ENCODE measurements around the gene MKKS.
"Not testable (repeated sequence)": the region's sequence is repeated elsewhere in the genome, so short reads cannot be mapped to it uniquely, and the experiment has no call there.

MKKS gene

GRCh38 chr20:10448270-10449156, 14.5 kb upstream of the MKKS start:
- no peak for DNase-seq

- peak; percentile 35 for DNase-seq
Measured at GRCh38 chr20:10447028-10447427, 13.0 kb upstream of the MKKS start.

DNA sequence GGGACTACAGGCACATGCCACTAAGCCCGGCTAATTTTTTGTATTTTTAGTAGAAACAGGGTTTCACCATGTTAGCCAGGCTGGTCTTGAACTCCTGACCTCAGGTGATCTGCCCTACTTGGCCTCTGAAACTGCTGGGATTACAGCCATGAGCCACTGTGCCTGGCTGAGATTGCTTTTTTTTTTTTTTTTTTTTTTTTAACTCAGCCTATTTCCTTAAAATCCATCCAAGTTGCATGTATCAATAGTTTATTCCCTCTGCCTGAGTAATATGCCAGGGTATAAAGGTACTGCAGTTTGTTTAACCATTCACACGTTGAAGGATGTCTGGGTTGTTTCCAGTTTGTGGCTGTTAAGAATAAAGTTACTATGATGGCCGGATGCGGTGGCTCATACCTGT, 11.7 kb upstream of the MKKS start:
- DNase-seq, result no peak

- no peak for DNase-seq
Measured at GRCh38 chr20:10443936-10444335, 9.9 kb upstream of the MKKS start.

DNA sequence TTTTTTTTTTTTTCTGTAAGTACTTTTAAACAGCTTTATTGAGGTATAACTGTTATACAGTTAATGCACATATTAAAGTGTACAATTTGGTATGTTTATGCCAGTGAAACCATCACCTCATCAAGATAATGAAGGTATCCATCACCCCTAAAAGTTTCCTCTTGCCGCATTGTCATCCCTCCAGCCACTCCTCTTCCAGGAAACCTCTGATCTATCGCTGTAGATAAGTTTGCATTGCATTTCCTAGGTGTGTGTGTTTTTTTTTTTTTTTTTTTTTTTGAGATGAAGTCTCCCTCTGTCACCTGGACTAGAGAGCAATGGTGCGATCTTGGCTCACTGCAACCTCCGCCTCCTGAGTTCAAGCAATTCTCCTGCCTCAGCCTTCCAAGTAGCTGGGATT, 4.2 kb upstream of the MKKS start:
- DNase-seq, result no peak

- no peak for DNase-seq
Measured at GRCh38 chr20:10436053-10436699, 2.2 kb upstream of the MKKS start.

DNA sequence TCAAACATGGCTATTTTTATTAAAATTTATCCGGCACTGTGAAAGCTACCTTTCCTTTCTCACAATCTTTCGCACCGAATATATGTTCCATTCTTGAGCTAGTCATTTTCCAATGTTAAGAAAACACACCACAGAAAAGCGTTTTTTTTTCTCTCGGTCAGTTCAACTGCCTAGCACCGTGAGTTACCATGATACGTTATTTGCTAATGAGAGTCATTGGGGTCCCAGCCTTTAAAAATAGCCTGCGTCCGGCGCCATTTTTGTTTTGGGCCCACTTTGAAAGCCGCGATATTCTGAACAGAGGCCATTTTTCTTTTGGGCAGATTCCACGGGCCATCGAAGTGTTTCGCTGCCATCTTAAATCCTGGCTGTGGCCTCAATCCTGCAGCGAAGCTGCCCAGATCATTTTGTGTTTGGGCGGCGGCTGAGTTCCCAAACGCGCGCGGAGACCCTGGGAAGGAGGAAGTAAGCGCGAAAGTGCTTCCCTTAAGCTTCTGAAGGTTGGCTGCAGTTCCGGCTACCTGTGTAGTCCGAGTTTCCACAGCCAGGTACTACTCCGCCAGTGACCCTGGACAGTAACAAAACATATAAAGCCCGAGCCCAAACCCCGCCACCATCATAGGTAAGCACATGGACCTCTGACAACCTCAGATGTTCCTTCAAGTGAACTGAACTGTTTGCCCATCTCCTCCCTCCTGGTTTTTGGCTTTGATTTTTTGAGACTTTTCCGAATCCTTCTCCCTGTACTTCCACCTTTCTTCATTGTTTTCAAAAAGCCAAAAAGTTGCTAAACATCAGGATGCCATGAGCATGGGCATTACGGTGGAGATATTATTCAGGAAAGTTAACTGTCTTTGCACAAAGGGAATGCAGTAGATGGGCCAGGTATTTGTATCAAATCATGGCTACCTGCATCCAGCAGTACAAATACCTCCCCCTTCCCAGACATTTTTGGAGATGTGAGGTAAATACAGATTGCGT, 1.1 kb upstream of the MKKS start, which contains the start of gene SLX4IP:
Gene SLX4IP (plus strand): TSS at position 474 of the 981 bp plus-strand sequence. CDS start 22,900 bp downstream, outside the sequence.
- DNase-seq, result peak; percentile 86

DNA sequence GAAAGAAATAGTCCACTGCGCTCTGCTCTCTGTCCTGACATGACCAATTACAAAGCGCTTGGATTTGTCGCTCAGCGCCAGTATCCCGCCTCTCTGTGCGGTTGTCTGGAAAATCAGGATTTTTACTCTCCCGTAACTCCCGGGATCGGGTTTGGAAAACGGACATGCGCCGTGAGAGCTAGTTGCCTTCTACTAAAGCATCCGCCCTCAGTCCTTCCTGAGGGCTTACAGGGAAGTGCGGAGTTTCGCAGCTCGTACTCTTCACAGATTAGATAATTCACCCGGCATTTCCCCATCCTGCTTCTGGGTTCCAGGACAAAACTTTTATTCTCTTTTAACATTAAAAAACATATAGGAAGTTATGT, 427 bp upstream of the MKKS start:
- DNase-seq, result peak; percentile 91

GRCh38 chr20:10433014-10433622, 904 bp downstream of the MKKS start:
- DNase-seq, result no peak

DNA sequence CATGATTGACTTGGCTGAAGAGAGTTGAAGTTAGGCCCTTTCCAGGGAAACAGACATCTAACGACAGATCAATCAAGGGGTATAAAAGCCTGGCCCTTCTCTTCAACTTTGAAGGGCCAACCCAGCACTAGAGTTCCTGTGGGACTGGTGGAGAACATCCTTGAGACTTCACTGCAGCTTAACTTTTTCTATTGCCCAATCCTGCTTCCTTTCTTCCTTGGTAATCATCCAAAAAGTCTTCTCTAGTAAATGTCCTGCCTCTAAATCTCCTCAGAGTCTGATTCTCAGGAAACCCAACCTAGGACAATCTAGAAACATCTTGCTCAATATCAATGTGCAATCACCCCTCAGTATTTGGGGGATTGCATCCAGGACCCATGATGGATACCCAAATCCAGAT, 1.9 kb downstream of the MKKS start:
- no peak for DNase-seq

DNA sequence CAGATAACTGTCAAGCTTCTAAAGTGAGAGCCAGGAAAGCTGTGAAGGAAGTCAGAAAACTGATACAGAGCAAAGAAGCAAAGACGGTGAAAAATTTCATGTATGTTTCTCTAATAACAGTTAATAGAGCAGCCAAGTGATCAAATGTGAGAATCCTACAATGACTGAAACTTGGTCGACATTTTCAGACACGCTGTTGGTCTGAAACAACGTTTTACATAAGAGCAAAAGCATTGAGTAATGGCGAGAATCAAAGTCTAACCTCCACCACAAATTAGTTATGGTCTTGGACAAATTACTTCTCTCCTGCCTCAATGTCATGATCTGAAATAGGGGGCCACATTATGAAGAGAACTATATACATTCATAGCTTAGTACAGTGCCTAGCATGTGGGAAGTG, 3.3 kb downstream of the MKKS start:
- no peak for DNase-seq

- no peak for DNase-seq
Measured at GRCh38 chr20:10430000-10430466, 4.0 kb downstream of the MKKS start.

DNA sequence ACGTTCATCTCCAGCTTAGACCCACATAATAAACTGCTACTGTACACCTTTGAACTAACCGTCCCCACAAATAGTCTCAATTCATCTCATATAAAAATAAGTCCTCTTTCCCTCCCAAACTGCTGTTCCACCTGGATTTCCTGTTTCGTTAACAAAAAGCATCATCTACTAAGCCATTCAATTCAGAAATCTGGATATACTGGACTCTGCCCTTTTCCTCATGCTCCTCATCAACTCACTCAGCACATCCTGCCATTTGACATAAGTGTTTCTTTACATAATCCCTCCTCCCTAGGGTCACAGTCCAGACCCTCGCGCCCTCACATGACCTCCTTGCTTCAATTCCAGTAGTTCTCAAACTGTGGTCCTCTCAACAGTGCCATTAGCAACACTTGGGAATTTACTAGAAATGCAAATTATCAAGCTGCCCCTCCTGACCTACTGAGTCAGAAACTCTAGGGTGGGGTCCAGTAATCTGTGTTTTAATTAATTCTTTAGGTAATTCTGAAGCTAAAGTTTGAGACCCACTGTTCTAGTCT, 4.5 kb downstream of the MKKS start:
- DNase-seq, result no peak

- no peak for DNase-seq
Measured at GRCh38 chr20:10428008-10428407, 6.0 kb downstream of the MKKS start.

GRCh38 chr20:10427060-10427692, 6.8 kb downstream of the MKKS start:
- DNase-seq, result peak; percentile 10

DNA sequence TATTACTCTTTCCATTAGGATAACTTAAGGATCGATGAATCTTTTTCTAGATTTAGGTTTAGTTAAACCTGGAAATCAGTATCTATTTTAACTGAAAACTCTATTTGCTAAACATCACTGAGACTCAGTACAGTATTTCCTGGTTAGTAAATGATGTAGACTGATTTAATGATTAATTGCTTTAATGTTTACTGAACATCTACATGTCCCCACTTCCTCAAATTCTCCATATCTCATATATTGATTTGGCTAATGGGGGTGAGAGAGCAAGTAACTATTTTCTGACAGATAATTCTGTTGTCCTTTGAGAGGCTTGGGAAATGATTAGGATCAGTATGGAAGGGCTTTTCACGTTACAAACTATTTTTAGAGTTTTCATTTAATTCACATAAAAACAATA, 10.3 kb downstream of the MKKS start:
- no peak for DNase-seq

GRCh38 chr20:10419550-10420133, 14.4 kb downstream of the MKKS start:
- DNase-seq, result no peak

DNA sequence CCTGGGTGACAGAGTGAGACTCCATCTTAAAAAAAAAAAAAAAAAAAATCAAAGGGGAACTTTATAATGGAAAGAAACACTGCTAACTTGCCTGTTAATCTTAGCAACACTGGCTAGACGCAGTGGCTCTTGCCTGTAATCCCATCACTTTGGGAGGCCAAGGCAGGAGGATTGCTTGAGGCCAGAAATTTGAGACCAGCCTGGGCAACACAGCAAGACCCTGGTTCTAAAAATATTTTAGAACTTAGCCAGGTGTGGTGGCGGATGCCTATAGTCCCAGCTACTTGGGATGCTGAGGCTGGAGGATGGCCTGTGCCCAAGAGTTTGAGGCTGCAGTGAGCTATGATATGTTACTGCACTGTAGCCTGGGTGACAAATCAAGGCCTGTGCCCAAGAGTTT, 16.8 kb downstream of the MKKS start:
- not testable (repeated sequence) for DNase-seq

- DNase-seq, result no peak
Measured at GRCh38 chr20:10415013-10415650, 18.9 kb downstream of the MKKS start.

- no peak for DNase-seq
Measured at GRCh38 chr20:10412591-10413408, 21.2 kb downstream of the MKKS start.
